ENCODE data around the gene NLRC5. TPM values are rescaled to one million over a fixed set of nuclear protein-coding genes. Genes with fewer than 3 reads are reported as not detected.

NLRC5 gene
- total RNA-seq, 4 donors from 2014 or later = 18.0 to 139 (median 30.6) TPM

GRCh38 chr16:57025941-57026777, 36.8 kb downstream of the NLRC5 start:
- TF ChIP-seq CTCF (IDR thresholded peaks at IDR 0.05; ENCODE audit: low read depth) = no peak

- no peak for TF ChIP-seq CTCF (IDR thresholded peaks at IDR 0.05; ENCODE audit: low read depth)
These were observed 37.4 kb downstream of the NLRC5 start for GRCh38 chr16:57026778-57027062.

- no peak for TF ChIP-seq CTCF (IDR thresholded peaks at IDR 0.05; ENCODE audit: low read depth)
These were observed 37.7 kb downstream of the NLRC5 start for GRCh38 chr16:57027067-57027466.

- TF ChIP-seq CTCF (IDR thresholded peaks at IDR 0.05; ENCODE audit: low read depth) = no peak
These were observed 38.7 kb downstream of the NLRC5 start for GRCh38 chr16:57028086-57028485.

GRCh38 chr16:57029161-57030160, 40.1 kb downstream of the NLRC5 start:
- no peak for TF ChIP-seq CTCF (IDR thresholded peaks at IDR 0.05; ENCODE audit: low read depth)

- TF ChIP-seq CTCF (IDR thresholded peaks at IDR 0.05; ENCODE audit: low read depth) = no peak
These were observed 41.1 kb downstream of the NLRC5 start for GRCh38 chr16:57030346-57030902.

- no peak for TF ChIP-seq CTCF (IDR thresholded peaks at IDR 0.05; ENCODE audit: low read depth)
These were observed 41.8 kb downstream of the NLRC5 start for GRCh38 chr16:57031156-57031555.

Data from subcutaneous adipose tissue (tissue), 4 donors.